ENCODE results near the gene VPS13D.

VPS13D gene

DNA sequence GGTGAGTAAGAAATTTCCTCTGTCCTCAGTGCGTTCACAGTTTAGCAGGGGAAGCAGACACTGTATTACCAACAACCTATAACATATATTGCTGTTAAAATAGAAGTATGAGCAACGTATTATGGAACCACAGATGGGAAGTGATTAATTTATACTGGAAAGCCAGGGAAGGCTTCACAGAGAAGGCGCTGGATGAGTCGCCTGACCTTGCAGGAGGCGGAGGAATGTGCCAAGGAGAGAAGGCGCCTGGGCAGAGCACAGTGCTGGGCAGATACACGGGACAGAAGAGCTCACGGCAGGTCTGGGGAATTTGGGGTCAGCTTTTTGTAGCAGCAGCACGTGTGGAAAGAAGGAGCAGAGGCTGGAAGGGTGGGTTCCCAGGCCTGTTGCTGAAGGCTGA lies 271.8 kb downstream of the VPS13D start:
- TF ChIP-seq, protein P1, sequence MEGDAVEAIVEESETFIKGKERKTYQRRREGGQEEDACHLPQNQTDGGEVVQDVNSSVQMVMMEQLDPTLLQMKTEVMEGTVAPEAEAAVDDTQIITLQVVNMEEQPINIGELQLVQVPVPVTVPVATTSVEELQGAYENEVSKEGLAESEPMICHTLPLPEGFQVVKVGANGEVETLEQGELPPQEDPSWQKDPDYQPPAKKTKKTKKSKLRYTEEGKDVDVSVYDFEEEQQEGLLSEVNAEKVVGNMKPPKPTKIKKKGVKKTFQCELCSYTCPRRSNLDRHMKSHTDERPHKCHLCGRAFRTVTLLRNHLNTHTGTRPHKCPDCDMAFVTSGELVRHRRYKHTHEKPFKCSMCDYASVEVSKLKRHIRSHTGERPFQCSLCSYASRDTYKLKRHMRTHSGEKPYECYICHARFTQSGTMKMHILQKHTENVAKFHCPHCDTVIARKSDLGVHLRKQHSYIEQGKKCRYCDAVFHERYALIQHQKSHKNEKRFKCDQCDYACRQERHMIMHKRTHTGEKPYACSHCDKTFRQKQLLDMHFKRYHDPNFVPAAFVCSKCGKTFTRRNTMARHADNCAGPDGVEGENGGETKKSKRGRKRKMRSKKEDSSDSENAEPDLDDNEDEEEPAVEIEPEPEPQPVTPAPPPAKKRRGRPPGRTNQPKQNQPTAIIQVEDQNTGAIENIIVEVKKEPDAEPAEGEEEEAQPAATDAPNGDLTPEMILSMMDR (IDR thresholded peaks at IDR 0.05; ENCODE audit: control extremely low read depth, extremely low read depth, low read depth, missing control alignments): no peak
- no peak for DNase-seq (ENCODE audit: extremely low spot score)
- CTCF ChIA-PET: interaction anchor here (1.1 kb wide), 1 partner anchor 9 kb away, joined by 3 read pairs; no protein-coding TSS in a partner anchor
- POLR2A ChIA-PET: no interaction called here

DNA sequence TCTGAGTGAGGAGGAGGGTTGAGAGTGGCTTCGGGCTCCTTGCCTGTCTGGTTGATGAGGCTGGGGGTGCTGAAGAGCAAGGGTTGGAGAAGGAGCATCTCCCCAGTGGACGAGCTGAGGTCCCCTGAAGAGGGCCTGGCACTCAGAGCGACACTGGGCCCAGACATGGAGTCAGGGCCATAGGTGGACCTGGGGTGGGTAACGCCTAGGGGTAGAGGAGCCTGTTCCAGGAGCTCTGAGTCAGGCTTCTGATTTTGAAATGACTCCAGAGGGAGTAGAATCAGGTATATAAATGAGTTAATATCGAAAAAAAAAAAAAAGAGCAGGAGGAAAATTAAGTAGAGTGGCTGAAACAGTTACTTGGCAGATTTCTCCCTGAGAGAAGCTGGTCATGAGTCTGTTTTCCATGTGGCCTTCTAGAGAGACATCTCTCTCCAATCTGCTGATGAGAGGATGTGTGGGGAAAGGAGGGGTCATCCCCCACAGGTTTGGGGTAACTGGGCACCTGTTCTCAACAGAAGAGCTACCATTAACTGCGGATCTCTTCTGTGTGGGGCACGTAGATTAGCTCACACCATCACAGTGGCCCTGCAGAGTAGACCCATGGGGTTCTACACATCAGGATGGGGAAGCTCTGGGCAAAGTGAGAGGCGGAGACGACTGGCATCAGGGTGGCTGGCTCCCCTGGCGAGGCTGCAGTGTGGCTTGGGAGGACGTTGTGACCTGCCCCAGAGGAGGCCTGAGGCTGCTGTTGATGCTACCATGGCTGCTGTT lies 272.7 kb downstream of the VPS13D start:
- POLR2A ChIA-PET: no interaction called here
- CTCF ChIA-PET: interaction anchor here (1.1 kb wide), 1 partner anchor 9 kb away, joined by 4 read pairs; no protein-coding TSS in a partner anchor
- no peak for DNase-seq (ENCODE audit: extremely low spot score)
- TF ChIP-seq, protein P1 (IDR thresholded peaks at IDR 0.05; ENCODE audit: control extremely low read depth, extremely low read depth, low read depth, missing control alignments): no peak

- TF ChIP-seq, protein P1 (IDR thresholded peaks at IDR 0.05; ENCODE audit: control extremely low read depth, extremely low read depth, low read depth, missing control alignments): no peak
- ChIA-PET POLR2A (no interaction called here), CTCF (interaction anchor here (1.4 kb wide), 1 partner anchor 11 kb away, joined by 4 read pairs; no protein-coding TSS in a partner anchor)
- DNase-seq (ENCODE audit: extremely low spot score): no peak
These were observed 273.9 kb downstream of the VPS13D start for GRCh38 chr1:12503709-12504108.

- DNase-seq (ENCODE audit: extremely low spot score): no peak
- ChIA-PET POLR2A (no interaction called here), CTCF (interaction anchor here (1.4 kb wide), 1 partner anchor 10 kb away, joined by 4 read pairs; no protein-coding TSS in a partner anchor)
- TF ChIP-seq, protein P1 (IDR thresholded peaks at IDR 0.05; ENCODE audit: control extremely low read depth, extremely low read depth, low read depth, missing control alignments): no peak
These were observed 274.8 kb downstream of the VPS13D start for GRCh38 chr1:12504601-12505000.

GRCh38 chr1:12505231-12505630 lies 275.4 kb downstream of the VPS13D start:
- no peak for DNase-seq (ENCODE audit: extremely low spot score)
- POLR2A ChIA-PET: no interaction called here
- TF ChIP-seq, protein P1 (IDR thresholded peaks at IDR 0.05; ENCODE audit: control extremely low read depth, extremely low read depth, low read depth, missing control alignments): no peak
- CTCF ChIA-PET: no interaction called here

DNA sequence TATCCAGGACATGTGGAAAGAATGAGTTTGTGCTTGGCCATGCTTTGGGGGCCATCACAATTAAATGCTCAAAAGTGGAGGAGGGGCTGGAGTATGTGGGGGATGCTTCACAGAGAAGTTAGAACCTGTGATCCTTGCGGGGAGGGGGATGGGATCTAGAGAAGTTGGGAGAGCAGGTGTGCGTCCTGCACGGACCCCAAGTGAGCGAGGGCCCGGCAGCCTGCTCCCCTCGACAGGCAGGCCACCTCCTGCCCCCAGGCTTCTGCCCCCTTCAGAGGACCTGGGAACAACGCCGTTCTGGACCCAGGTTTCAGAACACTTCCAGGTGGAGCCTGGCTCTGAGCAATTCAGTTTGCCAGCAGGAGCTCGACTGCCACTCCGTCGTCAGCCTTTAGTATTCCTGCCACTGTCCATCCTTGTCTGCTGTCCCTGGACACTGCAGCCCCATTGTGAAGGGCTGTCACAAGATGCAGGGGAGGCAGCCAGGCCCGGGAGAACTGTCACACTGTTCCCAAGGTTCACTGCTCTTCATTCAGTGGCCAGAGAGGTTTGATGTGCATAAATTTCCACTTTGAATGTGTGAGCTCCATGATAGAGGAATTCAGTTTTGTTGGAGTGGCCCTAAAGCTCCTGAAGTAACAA lies 275.9 kb downstream of the VPS13D start:
- TF ChIP-seq, protein P1 (IDR thresholded peaks at IDR 0.05; ENCODE audit: control extremely low read depth, extremely low read depth, low read depth, missing control alignments): no peak
- no peak for DNase-seq (ENCODE audit: extremely low spot score)
- CTCF ChIA-PET: interaction anchor here (1.2 to 1.4 kb wide), 2 partner anchors 10 to 18 kb away, joined by 3 to 4 read pairs; no protein-coding TSS in a partner anchor
- POLR2A ChIA-PET: no interaction called here
